ENCODE data around the gene SLC25A38.

SLC25A38 gene

GRCh38 chr3:39435006-39435748 lies 52.0 kb downstream of the SLC25A38 start:
- Histone ChIP-seq H3K27me3 (ENCODE audit: insufficient read depth, poor library complexity, severe bottlenecking) (no peaks in the 10 kb centered on the region), H3K4me3 (replicated peaks; ENCODE audit: insufficient read depth, low read length) (no peak overlapping the region), H3K27ac (replicated peaks) (no peak overlapping the region)
- no peak for TF ChIP-seq REST (IDR thresholded peaks at IDR 0.05; ENCODE audit: insufficient replicate concordance, low read depth)
- no peak for TF ChIP-seq SPI1 (IDR thresholded peaks at IDR 0.05; ENCODE audit: borderline replicate concordance, low read depth)
- no peak for TF ChIP-seq POLR2AphosphoS5 (IDR thresholded peaks at IDR 0.05; ENCODE audit: low read depth)
- TF ChIP-seq GABPA (IDR thresholded peaks at IDR 0.05; ENCODE audit: low read depth): no peak
- no peak for TF ChIP-seq CTCF (IDR thresholded peaks at IDR 0.05; ENCODE audit: insufficient read depth, low read length)
- DNase-seq (ENCODE audit: low read depth in 1 of 2, low spot score in 1 of 2): no peak

GRCh38 chr3:39438880-39439279 lies 55.7 kb downstream of the SLC25A38 start:
- no peaks in the 10 kb centered on the region for H3K27me3 ChIP-seq (ENCODE audit: insufficient read depth, poor library complexity, severe bottlenecking)
- DNase-seq (ENCODE audit: low read depth in 1 of 2, low spot score in 1 of 2): no peak
- TF ChIP-seq GABPA (IDR thresholded peaks at IDR 0.05; ENCODE audit: low read depth) (no peak), CTCF (IDR thresholded peaks at IDR 0.05; ENCODE audit: insufficient read depth, low read length) (no peak), POLR2AphosphoS5 (IDR thresholded peaks at IDR 0.05; ENCODE audit: low read depth) (no peak), REST (IDR thresholded peaks at IDR 0.05; ENCODE audit: insufficient replicate concordance, low read depth) (no peak), SPI1 (IDR thresholded peaks at IDR 0.05; ENCODE audit: borderline replicate concordance, low read depth) (no peak)
- H3K4me3 ChIP-seq (replicated peaks; ENCODE audit: insufficient read depth, low read length): no peak overlapping the region
- no peak overlapping the region for H3K27ac ChIP-seq (replicated peaks)

- Histone ChIP-seq H3K4me3 (replicated peaks; ENCODE audit: insufficient read depth, low read length) (no peak overlapping the region), H3K27me3 (ENCODE audit: insufficient read depth, poor library complexity, severe bottlenecking) (no peaks in the 10 kb centered on the region), H3K27ac (replicated peaks) (no peak overlapping the region)
- TF ChIP-seq GABPA (IDR thresholded peaks at IDR 0.05; ENCODE audit: low read depth) (no peak), REST (IDR thresholded peaks at IDR 0.05; ENCODE audit: insufficient replicate concordance, low read depth) (no peak), CTCF (IDR thresholded peaks at IDR 0.05; ENCODE audit: insufficient read depth, low read length) (no peak), SPI1 (IDR thresholded peaks at IDR 0.05; ENCODE audit: borderline replicate concordance, low read depth) (no peak), POLR2AphosphoS5 (IDR thresholded peaks at IDR 0.05; ENCODE audit: low read depth) (no peak)
- DNase-seq (ENCODE audit: low read depth in 1 of 2, low spot score in 1 of 2): no peak
Measured at GRCh38 chr3:39440316-39440715, 57.1 kb downstream of the SLC25A38 start.

All from HL-60 (cell line).